ENCODE measurements around the gene MMP15.
"Not testable (repeated sequence)": the region's sequence is repeated elsewhere in the genome, so short reads cannot be mapped to it uniquely, and the experiment has no call there.

The MMP15 gene

DNA sequence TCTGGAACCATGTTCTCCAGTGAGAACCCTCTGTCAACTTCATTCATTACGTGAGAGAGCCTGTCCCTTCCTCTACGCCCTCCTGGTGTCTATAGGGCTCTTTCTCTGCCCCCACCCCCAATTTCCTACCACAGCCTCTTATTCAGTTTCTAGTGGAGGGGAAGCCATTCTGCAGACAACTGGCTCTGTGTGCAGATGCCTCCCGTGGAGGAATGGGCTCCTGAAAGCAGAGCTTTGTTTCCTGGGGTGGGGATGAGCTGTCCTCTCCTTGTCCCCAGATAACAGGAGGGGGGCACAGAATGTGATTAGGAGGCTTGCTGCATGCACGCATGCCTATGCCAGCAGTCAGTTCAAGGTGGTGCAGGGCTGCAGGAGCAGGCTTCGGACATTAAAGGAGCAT is 31.6 kb downstream of the MMP15 start:
- Histone ChIP-seq H3K9ac (ENCODE audit: low read length) (no peak overlapping the region), H3K27me3 (ENCODE audit: control insufficient read depth, insufficient read depth, low read length) (no peaks in the 10 kb centered on the region), H3K4me1 (ENCODE audit: control insufficient read depth, insufficient read depth, low read length) (no peaks in the 10 kb centered on the region), H3K27ac (ENCODE audit: low read depth, low read length) (no peak overlapping the region), H3K4me3 (ENCODE audit: low read length) (no peak overlapping the region), H3K36me3 (ENCODE audit: control insufficient read depth, insufficient read depth, low read length) (no peaks in the 10 kb centered on the region)

DNA sequence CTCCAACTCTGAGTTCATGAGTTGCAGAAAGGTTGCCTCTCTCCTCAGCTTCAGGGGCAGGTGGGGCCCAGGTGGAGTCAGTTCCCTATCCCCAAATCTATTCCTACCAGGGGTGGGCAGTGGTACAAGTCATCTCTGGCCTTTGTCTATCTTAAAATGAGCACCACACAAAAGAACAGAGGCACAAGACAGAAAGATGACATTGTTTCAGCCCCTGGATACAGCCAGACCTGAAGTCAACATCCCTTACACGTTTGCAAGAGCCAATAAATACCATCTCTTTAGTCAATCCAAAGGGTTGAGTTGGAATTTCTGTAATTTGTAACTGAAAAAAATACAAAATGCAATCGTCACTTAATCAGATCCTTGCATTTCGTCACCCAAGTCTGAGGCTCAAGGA is 32.2 kb downstream of the MMP15 start:
- H3K4me3 ChIP-seq (ENCODE audit: low read length), result no peak overlapping the region
- no peaks in the 10 kb centered on the region for H3K4me1 ChIP-seq (ENCODE audit: control insufficient read depth, insufficient read depth, low read length)
- no peaks in the 10 kb centered on the region for H3K36me3 ChIP-seq (ENCODE audit: control insufficient read depth, insufficient read depth, low read length)
- no peak overlapping the region for H3K27ac ChIP-seq (ENCODE audit: low read depth, low read length)
- no peak overlapping the region for H3K9ac ChIP-seq (ENCODE audit: low read length)
- no peaks in the 10 kb centered on the region for H3K27me3 ChIP-seq (ENCODE audit: control insufficient read depth, insufficient read depth, low read length)

DNA sequence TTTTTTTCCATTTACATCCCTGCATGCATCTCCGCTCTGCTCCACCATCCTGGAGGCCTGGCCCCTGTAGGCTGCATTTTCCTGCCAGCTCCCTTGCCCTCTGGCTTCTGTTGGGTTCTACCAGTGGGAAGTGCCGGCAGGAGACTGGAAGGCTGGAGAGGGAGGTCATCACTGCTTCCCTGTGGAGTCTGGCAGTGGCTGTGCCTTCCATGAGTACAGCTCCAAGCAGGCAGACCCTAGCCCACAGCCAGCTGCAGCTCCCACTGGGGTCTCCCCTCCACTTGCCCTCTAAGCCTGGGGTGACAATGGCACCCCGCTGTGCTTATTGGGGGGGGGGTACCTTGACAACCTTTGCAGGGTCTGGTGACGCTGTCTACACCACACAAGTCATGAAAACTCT is 37.3 kb downstream of the MMP15 start:
- Histone ChIP-seq H3K4me1 (ENCODE audit: control insufficient read depth, insufficient read depth, low read length) (no peaks in the 10 kb centered on the region), H3K36me3 (ENCODE audit: control insufficient read depth, insufficient read depth, low read length) (no peaks in the 10 kb centered on the region), H3K9ac (ENCODE audit: low read length) (no peak overlapping the region), H3K27ac (ENCODE audit: low read depth, low read length) (no peak overlapping the region), H3K27me3 (ENCODE audit: control insufficient read depth, insufficient read depth, low read length) (no peaks in the 10 kb centered on the region), H3K4me3 (ENCODE audit: low read length) (no peak overlapping the region)

DNA sequence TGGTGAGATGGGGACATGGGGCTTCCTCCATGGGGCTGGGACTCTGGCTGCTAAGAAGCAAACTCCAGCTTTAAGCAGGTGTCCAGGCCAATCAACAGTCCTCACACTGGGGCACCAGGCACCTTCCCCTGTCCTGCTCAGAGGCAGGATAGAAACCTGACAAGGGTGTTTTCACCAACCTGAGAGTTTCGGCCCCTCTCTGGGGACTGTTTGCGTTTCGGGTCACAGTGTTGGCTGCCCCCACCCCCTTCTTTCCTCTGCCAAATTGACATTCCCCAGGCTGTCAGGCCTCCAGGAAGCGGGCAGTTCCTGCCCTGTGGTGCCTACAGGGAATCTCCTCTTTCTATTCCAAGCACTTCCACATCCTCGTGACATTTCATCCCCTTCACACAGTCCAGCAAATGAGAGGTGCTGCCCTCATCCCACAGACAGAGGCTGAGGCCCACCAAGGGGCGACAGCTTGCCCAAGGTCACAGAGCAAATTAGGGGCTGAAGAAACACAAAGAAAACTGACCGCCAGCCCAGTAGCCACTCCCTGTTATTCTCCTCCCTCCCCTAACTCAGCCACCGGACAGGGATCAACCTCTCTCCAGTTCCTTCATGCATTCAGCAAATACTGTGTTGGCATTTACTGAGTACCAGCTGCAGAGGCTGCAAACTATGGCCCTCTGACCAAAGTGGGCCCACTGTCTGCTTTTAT is 38.0 kb downstream of the MMP15 start:
- Histone ChIP-seq H3K4me3 (ENCODE audit: low read length) (no peak overlapping the region), H3K4me1 (ENCODE audit: control insufficient read depth, insufficient read depth, low read length) (no peaks in the 10 kb centered on the region), H3K27me3 (ENCODE audit: control insufficient read depth, insufficient read depth, low read length) (no peaks in the 10 kb centered on the region), H3K36me3 (ENCODE audit: control insufficient read depth, insufficient read depth, low read length) (no peaks in the 10 kb centered on the region), H3K27ac (ENCODE audit: low read depth, low read length) (no peak overlapping the region), H3K9ac (ENCODE audit: low read length) (no peak overlapping the region)

DNA sequence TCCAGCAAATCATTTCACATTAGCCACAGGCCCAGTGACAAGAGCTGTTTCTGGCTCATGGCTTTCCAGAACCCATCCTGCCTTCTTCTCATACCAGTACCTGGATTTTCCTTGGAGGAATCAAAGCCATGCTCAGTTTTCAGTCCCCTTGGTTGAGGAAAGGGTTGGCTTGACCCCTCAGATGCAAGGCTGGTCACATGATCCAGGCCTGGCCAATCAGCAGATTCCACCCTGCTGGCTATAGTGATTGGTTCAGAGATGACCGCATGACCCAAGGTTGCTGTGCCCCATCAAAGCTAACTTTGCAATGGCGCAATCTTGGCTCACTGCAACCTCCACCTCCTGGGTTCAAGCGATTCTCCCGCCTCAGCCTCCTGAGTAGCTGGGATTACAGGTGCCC is 45.0 kb downstream of the MMP15 start:
- Histone ChIP-seq H3K4me1 (ENCODE audit: control insufficient read depth, insufficient read depth, low read length) (no peaks in the 10 kb centered on the region), H3K9ac (ENCODE audit: low read length) (no peak overlapping the region), H3K27me3 (ENCODE audit: control insufficient read depth, insufficient read depth, low read length) (no peaks in the 10 kb centered on the region), H3K4me3 (ENCODE audit: low read length) (no peak overlapping the region), H3K27ac (ENCODE audit: low read depth, low read length) (no peak overlapping the region), H3K36me3 (ENCODE audit: control insufficient read depth, insufficient read depth, low read length) (no peaks in the 10 kb centered on the region)

DNA sequence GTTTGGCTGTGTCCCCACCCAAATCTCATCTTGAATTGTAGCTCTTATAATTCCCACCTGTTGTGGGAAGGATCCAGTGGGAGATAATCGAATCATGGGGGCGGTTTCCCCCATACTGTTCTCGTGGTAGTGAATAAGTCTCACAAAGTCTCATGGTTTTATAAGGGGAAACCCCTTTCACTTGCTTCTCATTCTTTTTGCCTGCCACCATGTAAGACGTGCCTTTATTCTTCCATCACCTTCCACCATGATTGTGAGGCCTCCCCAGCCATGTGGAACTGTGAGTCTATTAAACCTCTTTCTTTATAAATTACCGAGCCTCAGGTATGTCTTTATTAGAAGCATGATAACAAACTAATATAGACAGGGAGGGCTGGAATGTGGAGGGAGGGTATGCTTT is 46.6 kb downstream of the MMP15 start:
- H3K36me3 ChIP-seq (ENCODE audit: control insufficient read depth, insufficient read depth, low read length); H3K4me3 ChIP-seq (ENCODE audit: low read length); H3K4me1 ChIP-seq (ENCODE audit: control insufficient read depth, insufficient read depth, low read length); H3K9ac ChIP-seq (ENCODE audit: low read length); H3K27me3 ChIP-seq (ENCODE audit: control insufficient read depth, insufficient read depth, low read length); H3K27ac ChIP-seq (ENCODE audit: low read depth, low read length): not testable (repeated sequence)

DNA sequence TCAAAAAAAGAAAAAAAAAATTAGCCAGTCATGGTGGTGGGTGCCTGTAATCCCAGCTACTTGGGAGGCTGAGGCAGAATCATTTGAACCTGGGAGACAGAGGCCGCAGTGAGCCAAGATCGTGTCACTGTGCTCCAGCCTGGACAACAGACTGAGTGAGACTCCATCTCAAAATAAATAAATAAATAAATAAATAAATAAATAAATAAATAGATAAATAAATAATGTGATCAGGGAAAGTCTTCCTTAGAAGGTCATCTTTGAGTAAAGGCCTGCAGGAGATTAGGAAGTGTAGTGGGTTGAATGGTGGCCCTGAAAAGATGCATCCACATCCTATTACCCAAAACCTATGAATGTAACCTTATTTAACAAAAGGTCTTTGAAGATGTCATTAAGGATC is 47.5 kb downstream of the MMP15 start:
- not testable (repeated sequence) for H3K36me3 ChIP-seq (ENCODE audit: control insufficient read depth, insufficient read depth, low read length); H3K4me3 ChIP-seq (ENCODE audit: low read length); H3K27ac ChIP-seq (ENCODE audit: low read depth, low read length); H3K27me3 ChIP-seq (ENCODE audit: control insufficient read depth, insufficient read depth, low read length); H3K4me1 ChIP-seq (ENCODE audit: control insufficient read depth, insufficient read depth, low read length); H3K9ac ChIP-seq (ENCODE audit: low read length)

DNA sequence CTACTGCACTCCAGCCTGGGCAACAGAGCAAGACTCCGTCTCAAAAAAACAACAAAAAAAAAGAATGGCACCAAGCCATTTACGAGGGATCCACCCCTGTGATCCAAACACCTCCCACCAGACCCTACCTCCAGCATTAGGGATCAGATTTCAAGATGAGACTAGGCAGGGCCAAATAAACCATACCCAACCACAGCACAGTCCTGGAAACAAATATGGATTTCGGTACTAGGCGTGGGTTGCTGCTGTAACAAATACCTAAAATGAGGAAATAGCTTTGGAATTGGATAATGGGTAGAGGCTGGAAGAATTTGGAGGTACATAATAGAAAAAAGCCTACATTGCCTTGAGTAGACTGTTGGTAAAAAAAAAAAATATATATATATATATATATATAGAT is 49.1 kb downstream of the MMP15 start:
- Histone ChIP-seq H3K4me1 (ENCODE audit: control insufficient read depth, insufficient read depth, low read length) (no peaks in the 10 kb centered on the region), H3K9ac (ENCODE audit: low read length) (no peak overlapping the region), H3K4me3 (ENCODE audit: low read length) (no peak overlapping the region), H3K27me3 (ENCODE audit: control insufficient read depth, insufficient read depth, low read length) (no peaks in the 10 kb centered on the region), H3K36me3 (ENCODE audit: control insufficient read depth, insufficient read depth, low read length) (no peaks in the 10 kb centered on the region), H3K27ac (ENCODE audit: low read depth, low read length) (no peak overlapping the region)

DNA sequence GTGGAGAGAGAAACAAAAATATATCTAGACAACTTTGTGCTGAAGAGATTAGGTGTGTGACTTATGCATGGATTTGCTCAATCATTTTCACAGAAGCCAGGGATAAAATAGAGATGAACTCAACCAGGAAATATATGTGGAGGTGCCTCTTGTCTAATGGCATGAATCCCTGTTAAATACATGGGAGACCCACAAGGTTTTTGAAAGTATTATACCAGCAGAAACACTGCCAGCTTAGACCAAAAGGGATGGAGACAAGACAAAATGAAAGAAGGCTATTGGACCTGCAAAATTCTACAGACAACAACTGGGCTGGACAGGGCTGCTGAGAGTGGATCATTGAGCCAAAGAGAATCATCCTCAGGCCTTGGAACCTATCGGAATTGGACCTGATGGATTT is 51.0 kb downstream of the MMP15 start:
- Histone ChIP-seq H3K4me1 (ENCODE audit: control insufficient read depth, insufficient read depth, low read length) (no peaks in the 10 kb centered on the region), H3K36me3 (ENCODE audit: control insufficient read depth, insufficient read depth, low read length) (no peaks in the 10 kb centered on the region), H3K27ac (ENCODE audit: low read depth, low read length) (no peak overlapping the region), H3K4me3 (ENCODE audit: low read length) (no peak overlapping the region), H3K27me3 (ENCODE audit: control insufficient read depth, insufficient read depth, low read length) (no peaks in the 10 kb centered on the region), H3K9ac (ENCODE audit: low read length) (no peak overlapping the region)

DNA sequence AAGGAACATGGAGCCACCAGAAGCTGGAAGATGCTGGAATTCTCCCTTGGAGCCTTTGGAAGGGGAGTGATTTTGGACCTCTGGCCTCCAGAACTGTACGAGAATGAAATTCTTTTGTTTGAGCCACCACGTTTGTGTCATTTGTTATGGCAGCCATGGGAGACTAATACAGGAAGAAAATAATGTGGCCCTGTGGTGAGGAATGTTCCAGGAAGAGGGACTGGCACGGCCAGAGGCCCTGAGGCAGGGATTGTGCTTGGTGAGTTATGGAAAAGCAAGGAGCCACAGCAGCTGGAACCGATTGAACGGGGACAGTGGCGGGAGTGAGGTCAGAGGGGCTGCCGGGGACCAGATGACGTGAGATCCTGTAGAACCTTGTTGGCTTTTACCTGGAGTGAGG is 52.2 kb downstream of the MMP15 start:
- Histone ChIP-seq H3K9ac (ENCODE audit: low read length) (no peak overlapping the region), H3K4me3 (ENCODE audit: low read length) (no peak overlapping the region), H3K27me3 (ENCODE audit: control insufficient read depth, insufficient read depth, low read length) (no peaks in the 10 kb centered on the region), H3K36me3 (ENCODE audit: control insufficient read depth, insufficient read depth, low read length) (no peaks in the 10 kb centered on the region), H3K4me1 (ENCODE audit: control insufficient read depth, insufficient read depth, low read length) (no peaks in the 10 kb centered on the region), H3K27ac (ENCODE audit: low read depth, low read length) (no peak overlapping the region)

DNA sequence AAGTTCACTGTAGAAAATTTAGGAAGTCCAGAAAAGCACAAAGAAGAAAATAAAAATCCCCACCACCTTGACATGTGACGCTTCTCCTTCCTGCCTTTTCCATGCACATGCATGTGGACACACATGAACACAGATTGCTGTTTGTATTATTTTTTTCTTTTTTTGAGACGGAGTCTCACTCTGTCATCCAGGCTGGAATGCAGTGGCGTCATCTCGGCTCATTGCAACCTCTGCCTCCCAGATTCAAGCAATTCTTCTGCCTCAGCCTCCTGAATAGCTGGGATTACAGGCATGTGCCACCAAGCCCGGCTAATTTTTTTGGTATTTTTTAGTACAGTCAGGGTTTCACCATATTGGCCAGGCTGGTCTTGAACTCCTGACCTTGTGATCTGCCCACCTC is 55.1 kb downstream of the MMP15 start:
- H3K36me3 ChIP-seq (ENCODE audit: control insufficient read depth, insufficient read depth, low read length); H3K27ac ChIP-seq (ENCODE audit: low read depth, low read length); H3K4me1 ChIP-seq (ENCODE audit: control insufficient read depth, insufficient read depth, low read length); H3K4me3 ChIP-seq (ENCODE audit: low read length); H3K9ac ChIP-seq (ENCODE audit: low read length); H3K27me3 ChIP-seq (ENCODE audit: control insufficient read depth, insufficient read depth, low read length): not testable (repeated sequence)

DNA sequence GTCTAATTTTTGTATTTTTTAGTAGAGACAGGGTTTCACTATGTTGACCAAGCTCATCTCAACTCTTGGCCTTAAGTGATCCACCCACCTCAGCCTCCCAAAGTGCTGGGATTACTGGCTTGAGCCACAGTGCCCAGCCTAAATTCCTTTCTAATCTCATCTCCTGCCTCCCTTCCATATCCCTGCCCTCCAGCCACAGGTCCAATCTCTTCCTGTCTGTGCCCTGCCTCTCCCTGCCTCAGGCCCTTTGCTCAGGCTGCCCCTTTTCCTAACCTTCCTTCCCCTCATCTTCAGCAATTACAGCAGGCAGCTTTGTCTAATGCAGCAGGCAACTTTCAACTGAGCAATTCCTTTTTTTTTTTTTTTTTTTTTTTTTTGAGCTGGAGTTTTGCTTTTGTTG is 56.8 kb downstream of the MMP15 start:
- Histone ChIP-seq H3K4me1 (ENCODE audit: control insufficient read depth, insufficient read depth, low read length) (no peaks in the 10 kb centered on the region), H3K36me3 (ENCODE audit: control insufficient read depth, insufficient read depth, low read length) (no peaks in the 10 kb centered on the region), H3K27ac (ENCODE audit: low read depth, low read length) (no peak overlapping the region), H3K4me3 (ENCODE audit: low read length) (no peak overlapping the region), H3K27me3 (ENCODE audit: control insufficient read depth, insufficient read depth, low read length) (no peaks in the 10 kb centered on the region), H3K9ac (ENCODE audit: low read length) (no peak overlapping the region)

DNA sequence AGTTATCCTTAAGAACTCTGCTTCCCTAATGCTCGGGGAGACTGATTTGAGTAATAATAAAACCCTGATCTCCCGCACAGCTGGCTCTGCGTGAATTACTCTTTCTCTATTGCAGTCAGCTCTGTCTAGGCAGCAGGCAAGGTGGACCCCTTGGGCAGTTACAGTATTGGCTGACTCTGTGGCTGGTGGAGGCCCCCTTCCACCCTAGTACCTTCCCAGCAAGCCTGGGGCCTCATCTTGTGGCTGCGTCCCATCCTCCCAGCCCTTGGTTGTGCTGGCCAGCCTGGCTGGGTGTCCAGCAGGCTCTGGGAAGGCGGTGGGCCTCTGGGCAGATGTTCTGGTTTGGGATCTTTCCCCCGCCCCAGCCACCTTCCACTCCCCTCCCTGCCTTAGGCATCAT is 59.1 kb downstream of the MMP15 start:
- Histone ChIP-seq H3K27ac (ENCODE audit: low read depth, low read length) (no peak overlapping the region), H3K4me1 (ENCODE audit: control insufficient read depth, insufficient read depth, low read length) (no peaks in the 10 kb centered on the region), H3K27me3 (ENCODE audit: control insufficient read depth, insufficient read depth, low read length) (no peaks in the 10 kb centered on the region), H3K36me3 (ENCODE audit: control insufficient read depth, insufficient read depth, low read length) (no peaks in the 10 kb centered on the region), H3K9ac (ENCODE audit: low read length) (no peak overlapping the region), H3K4me3 (ENCODE audit: low read length) (no peak overlapping the region)
